GM12875 (cell line): ENCODE data around the gene SYNDIG1.

Experiments
- H3K4me3 ChIP-seq: one replicate; pipeline ENCODE4 v1.5.1; 2011; ENCODE audit warnings: low read depth, low read length, control low read depth
- CTCF ChIP-seq: IDR thresholded peaks from 2 replicates; pipeline ENCODE4 v1.5.1; 2011; ENCODE audit warnings: low read depth, mild to moderate bottlenecking, control low read depth, inconsistent platforms, low read length, moderate library complexity, borderline replicate concordance; ENCODE audit not compliant: insufficient read depth

SYNDIG1 gene

GRCh38 chr20:24677626-24678315 lies 208.3 kb downstream of the SYNDIG1 start:
- no peak for TF ChIP-seq CTCF
- H3K4me3 ChIP-seq: no peak overlapping the region

- no peak overlapping the region for H3K4me3 ChIP-seq
- TF ChIP-seq CTCF: no peak
These were observed 209.1 kb downstream of the SYNDIG1 start for GRCh38 chr20:24678351-24679106.

- no peak overlapping the region for H3K4me3 ChIP-seq
These were observed 210.1 kb downstream of the SYNDIG1 start for GRCh38 chr20:24679448-24680047.

GRCh38 chr20:24681634-24682495 lies 212.4 kb downstream of the SYNDIG1 start:
- no peak overlapping the region for H3K4me3 ChIP-seq
- no peak for TF ChIP-seq CTCF

More at GRCh38 chr20:24679448-24680047, 210.1 kb downstream of the SYNDIG1 start:
- no peak for TF ChIP-seq CTCF

GRCh38 chr20:24682496-24682985 lies 213.1 kb downstream of the SYNDIG1 start:
- no peak for TF ChIP-seq CTCF
- no peak overlapping the region for H3K4me3 ChIP-seq

- H3K4me3 ChIP-seq: no peak overlapping the region
- TF ChIP-seq CTCF: no peak
These were observed 214.2 kb downstream of the SYNDIG1 start for GRCh38 chr20:24683676-24684075.
